Measurements from ENCODE around the gene ISM1.

- TF ChIP-seq CTCF (IDR thresholded peaks at IDR 0.05; ENCODE audit: low read depth, low read length, poor library complexity, severe bottlenecking) = no peak
- TF ChIP-seq EZH2phosphoT487 (IDR thresholded peaks at IDR 0.05; ENCODE audit: borderline replicate concordance, low read length) = no peak
Observed at GRCh38 chr20:13207016-13207415, 14.1 kb upstream of the ISM1 start.

Data from DOHH2 (cell line).